Activated B cell treated with CpG ODN at 0.5 μM for 24 hours (primary cell): ENCODE measurements around the gene WDR37. TPM values are rescaled to one million over a fixed set of nuclear protein-coding genes. Genes with fewer than 3 reads are reported as not detected.

ENCODE experiments used
- ATAC-seq: fragments of 200-7000 bp; cut with Tn5 transposase; one replicate; pipeline ENCODE4 v1.10.0; 2021; ENCODE audit warnings: low read depth, mild to moderate bottlenecking, moderate library complexity
- CTCF ChIA-PET: fragments of 350-600 bp; sonication (Branson Sonifier 250); formaldehyde crosslinking; loops from one replicate; lab custom pipeline; 2021; ENCODE audit warnings: antibody characterized with exemption; lab: Charles Lee
- POLR2A ChIA-PET: fragments of 350-600 bp; sonication (Branson Sonifier 250); formaldehyde crosslinking; loops from one replicate; lab custom pipeline; 2021; ENCODE audit warnings: antibody characterized with exemption; lab: Charles Lee
- DNase-seq: peaks from one replicate; pipeline ENCODE4 v3.0.0; 2022
- H3K27ac Mint-ChIP-seq: one replicate; pipeline ENCODE4 v1.8.0; 2020; ENCODE audit warnings: mixed read lengths
- H3K27me3 Mint-ChIP-seq: one replicate; pipeline ENCODE4 v1.8.0; 2021; ENCODE audit warnings: mixed read lengths
- H3K36me3 Mint-ChIP-seq: one replicate; pipeline ENCODE4 v1.8.0; 2021; ENCODE audit warnings: low read depth, mixed read lengths
- H3K4me1 Mint-ChIP-seq: one replicate; pipeline ENCODE4 v1.8.0; 2021; ENCODE audit warnings: mixed read lengths
- H3K4me3 Mint-ChIP-seq: one replicate; pipeline ENCODE4 v1.8.0; 2020; ENCODE audit warnings: mild to moderate bottlenecking, mixed read lengths
- H3K9me3 Mint-ChIP-seq: one replicate; pipeline ENCODE4 v1.8.0; 2020; ENCODE audit warnings: mixed read lengths
- intact Hi-C: fragments of 100-400 bp; cut with micrococcal nuclease; formaldehyde crosslinking; loops from one replicate; pipeline ENCODE4 v1.15.1; 2024
- total RNA-seq: library from RNA; stranded (reverse); gene quantifications from 2 replicates; pipeline ENCODE4 v1.2.3, GENCODE V29; 2022
- TF ChIP-seq, protein P1 (sequence below): fragments of 200-600 bp; IDR thresholded peaks from one replicate; pipeline ENCODE4 v1.8.0; 2022; ENCODE audit warnings: antibody characterized with exemption, mild to moderate bottlenecking

The WDR37 gene
- total RNA-seq, 1 donor from 2014 or later: 20.0 TPM

DNA sequence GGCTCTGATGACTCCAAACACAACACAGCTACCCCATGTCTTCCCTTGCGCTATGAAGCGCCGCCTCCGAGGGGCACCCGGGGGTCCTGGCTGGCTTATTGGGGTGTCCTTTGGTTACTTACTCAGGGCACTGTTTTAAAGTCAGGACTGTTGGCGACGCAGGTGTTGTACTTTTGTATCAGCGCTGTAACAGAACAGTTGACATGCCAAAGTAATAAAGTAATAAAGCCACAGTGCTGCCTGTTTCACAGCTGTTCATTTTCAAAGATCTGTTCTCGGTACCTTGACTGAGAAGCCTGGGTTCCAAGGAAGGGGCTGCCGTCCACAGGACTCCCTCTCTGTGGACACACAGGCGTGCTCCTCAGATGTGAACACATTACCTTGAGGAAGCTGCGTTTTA lies 64.1 kb downstream of the WDR37 start:
- Mint-ChIP-seq H3K9me3 (no peaks in the 10 kb centered on the region), H3K4me1 (peaks cover 4% of the 10 kb centered on the region), H3K27me3 (no peaks in the 10 kb centered on the region), H3K27ac (no peak overlapping the region), H3K36me3 (peaks cover 92% of the 10 kb centered on the region), H3K4me3 (no peak overlapping the region)
- no peak for DNase-seq
- TF ChIP-seq, protein P1, sequence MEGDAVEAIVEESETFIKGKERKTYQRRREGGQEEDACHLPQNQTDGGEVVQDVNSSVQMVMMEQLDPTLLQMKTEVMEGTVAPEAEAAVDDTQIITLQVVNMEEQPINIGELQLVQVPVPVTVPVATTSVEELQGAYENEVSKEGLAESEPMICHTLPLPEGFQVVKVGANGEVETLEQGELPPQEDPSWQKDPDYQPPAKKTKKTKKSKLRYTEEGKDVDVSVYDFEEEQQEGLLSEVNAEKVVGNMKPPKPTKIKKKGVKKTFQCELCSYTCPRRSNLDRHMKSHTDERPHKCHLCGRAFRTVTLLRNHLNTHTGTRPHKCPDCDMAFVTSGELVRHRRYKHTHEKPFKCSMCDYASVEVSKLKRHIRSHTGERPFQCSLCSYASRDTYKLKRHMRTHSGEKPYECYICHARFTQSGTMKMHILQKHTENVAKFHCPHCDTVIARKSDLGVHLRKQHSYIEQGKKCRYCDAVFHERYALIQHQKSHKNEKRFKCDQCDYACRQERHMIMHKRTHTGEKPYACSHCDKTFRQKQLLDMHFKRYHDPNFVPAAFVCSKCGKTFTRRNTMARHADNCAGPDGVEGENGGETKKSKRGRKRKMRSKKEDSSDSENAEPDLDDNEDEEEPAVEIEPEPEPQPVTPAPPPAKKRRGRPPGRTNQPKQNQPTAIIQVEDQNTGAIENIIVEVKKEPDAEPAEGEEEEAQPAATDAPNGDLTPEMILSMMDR: no peak
- ChIA-PET CTCF (no interaction called here), POLR2A (no interaction called here)
- no peak for ATAC-seq
- intact Hi-C loops: no loop called here

DNA sequence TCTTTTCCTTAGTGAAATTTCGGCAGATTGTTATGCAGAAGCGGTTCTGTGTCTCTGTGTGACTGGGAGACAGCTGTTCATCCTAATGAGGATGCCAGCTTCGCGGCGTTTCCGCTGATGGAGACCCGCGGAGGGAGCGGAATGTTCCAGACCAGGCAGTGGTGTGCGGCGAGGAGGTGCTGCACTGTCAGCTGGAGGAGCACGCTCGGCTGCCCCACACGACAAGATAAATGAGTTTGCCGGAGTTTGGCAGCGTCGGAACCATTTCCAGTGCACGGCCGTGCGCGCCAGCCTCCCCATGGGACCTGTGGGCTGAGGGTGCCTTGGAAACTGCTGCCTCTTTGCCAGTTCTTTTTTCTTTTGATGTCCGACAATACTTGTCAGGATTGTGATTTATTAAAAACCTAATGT lies 64.6 kb downstream of the WDR37 start:
- DNase-seq (no peak), ATAC-seq (no peak)
- peaks cover 4% of the 10 kb centered on the region for H3K4me1 Mint-ChIP-seq
- CTCF ChIA-PET: no interaction called here
- POLR2A ChIA-PET: no interaction called here
- intact Hi-C loops: no loop called here
- no peaks in the 10 kb centered on the region for H3K9me3 Mint-ChIP-seq
- TF ChIP-seq, protein P1: no peak
- peaks cover 92% of the 10 kb centered on the region for H3K36me3 Mint-ChIP-seq
- no peak overlapping the region for H3K27ac Mint-ChIP-seq
- no peaks in the 10 kb centered on the region for H3K27me3 Mint-ChIP-seq
- no peak overlapping the region for H3K4me3 Mint-ChIP-seq

DNA sequence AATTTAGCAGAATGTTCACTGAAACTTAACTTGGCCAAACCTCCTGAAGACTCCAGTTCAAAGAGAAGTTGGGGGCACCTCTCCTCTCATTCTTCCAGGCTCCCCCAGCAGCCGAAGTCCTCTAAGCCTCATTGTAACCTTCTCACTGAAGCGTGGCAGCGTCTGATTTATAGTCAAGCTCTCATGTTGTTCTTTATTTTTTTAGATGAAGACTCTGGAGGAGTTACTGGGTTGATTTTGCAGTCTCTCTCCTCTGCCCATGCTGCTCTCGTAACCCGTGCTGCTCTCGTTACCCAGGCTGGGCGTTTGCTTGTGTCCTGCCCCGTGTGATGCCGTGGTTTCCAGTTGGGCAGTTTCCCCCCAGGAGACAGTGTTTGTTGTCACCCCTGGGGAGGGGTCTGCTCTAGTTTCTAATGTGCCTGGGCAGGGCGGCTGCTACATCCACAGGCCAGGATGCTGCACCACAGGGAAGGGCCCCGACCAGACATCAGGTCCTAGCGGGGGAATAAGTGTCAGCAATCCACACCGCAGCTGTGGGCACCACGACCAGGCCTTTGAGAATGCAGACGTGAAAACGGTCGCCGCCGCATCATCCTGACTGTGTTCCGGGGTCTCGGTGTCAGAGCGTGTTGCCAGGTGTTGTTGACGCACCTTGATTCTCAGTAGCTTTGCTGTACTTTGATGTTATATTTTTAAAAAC lies 65.2 kb downstream of the WDR37 start:
- H3K4me3 Mint-ChIP-seq: no peak overlapping the region
- ATAC-seq: no peak
- POLR2A ChIA-PET: no interaction called here
- CTCF ChIA-PET: no interaction called here
- peaks cover 4% of the 10 kb centered on the region for H3K4me1 Mint-ChIP-seq
- H3K36me3 Mint-ChIP-seq: peaks cover 91% of the 10 kb centered on the region
- intact Hi-C loops: no loop called here
- DNase-seq: no peak
- TF ChIP-seq, protein P1: no peak
- H3K27ac Mint-ChIP-seq: no peak overlapping the region
- H3K27me3 Mint-ChIP-seq: no peaks in the 10 kb centered on the region
- no peaks in the 10 kb centered on the region for H3K9me3 Mint-ChIP-seq

DNA sequence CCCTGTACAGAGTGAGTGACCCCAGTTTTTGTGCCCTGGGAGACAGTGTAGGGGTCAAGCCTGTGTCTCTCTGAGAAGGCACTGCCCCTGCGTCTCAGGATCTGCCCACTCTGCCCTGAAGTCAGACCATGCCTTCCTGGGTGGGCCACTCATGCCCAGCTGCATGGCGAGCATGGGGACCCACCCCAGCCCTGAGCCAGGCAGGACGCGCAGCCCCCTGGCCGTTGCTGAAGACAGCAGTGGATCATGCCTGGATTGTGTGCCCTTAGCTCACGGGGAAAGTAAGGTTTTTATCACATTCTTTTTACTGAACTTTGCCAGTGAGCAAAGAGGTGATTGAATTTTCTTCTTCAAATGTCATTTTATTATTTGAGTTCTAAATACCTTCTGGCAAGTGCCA lies 66.2 kb downstream of the WDR37 start:
- Mint-ChIP-seq H3K9me3 (no peaks in the 10 kb centered on the region), H3K27ac (no peak overlapping the region), H3K4me1 (peaks cover 4% of the 10 kb centered on the region), H3K27me3 (no peaks in the 10 kb centered on the region), H3K36me3 (peaks cover 89% of the 10 kb centered on the region), H3K4me3 (no peak overlapping the region)
- TF ChIP-seq, protein P1: no peak
- CTCF ChIA-PET: no interaction called here
- POLR2A ChIA-PET: no interaction called here
- intact Hi-C loops: no loop called here
- ATAC-seq (no peak), DNase-seq (no peak)

DNA sequence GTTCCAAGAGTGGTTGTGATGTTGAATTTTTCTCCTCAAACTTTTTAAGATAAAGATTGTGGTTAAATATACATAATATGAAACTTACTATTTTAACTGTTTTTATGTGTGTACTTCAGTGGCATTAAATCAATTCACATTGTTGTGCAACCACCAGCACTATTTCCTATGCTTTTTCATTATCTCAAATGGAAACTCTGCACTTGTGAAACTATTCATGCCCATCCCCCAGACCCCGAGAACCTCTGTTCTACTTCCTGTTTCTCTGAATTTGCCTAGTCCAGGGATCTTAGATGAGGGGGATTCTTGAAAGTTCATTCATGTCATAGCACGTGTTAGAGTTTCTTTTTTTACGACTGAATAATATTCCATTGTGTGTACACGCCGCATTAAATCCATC lies 67.0 kb downstream of the WDR37 start:
- H3K4me3 Mint-ChIP-seq: no peak overlapping the region
- ChIA-PET CTCF (no interaction called here), POLR2A (no interaction called here)
- H3K9me3 Mint-ChIP-seq: no peaks in the 10 kb centered on the region
- intact Hi-C loops: no loop called here
- DNase-seq: no peak
- TF ChIP-seq, protein P1: no peak
- H3K4me1 Mint-ChIP-seq: peaks cover 4% of the 10 kb centered on the region
- no peak overlapping the region for H3K27ac Mint-ChIP-seq
- H3K27me3 Mint-ChIP-seq: no peaks in the 10 kb centered on the region
- H3K36me3 Mint-ChIP-seq: peaks cover 91% of the 10 kb centered on the region
- ATAC-seq: no peak
